GM20000 (cell line): ENCODE measurements around the gene VLDLR.

Experiments
- DNase-seq: peaks from one replicate; pipeline ENCODE4 v3.0.0; 2012; ENCODE audit warnings: low spot score
- TF ChIP-seq, protein P1 (sequence below): IDR thresholded peaks from 2 replicates; pipeline ENCODE4 v1.5.1; 2012; ENCODE audit warnings: mild to moderate bottlenecking, control low read depth; ENCODE audit errors: extremely low read depth, missing control alignments

The VLDLR gene

DNA sequence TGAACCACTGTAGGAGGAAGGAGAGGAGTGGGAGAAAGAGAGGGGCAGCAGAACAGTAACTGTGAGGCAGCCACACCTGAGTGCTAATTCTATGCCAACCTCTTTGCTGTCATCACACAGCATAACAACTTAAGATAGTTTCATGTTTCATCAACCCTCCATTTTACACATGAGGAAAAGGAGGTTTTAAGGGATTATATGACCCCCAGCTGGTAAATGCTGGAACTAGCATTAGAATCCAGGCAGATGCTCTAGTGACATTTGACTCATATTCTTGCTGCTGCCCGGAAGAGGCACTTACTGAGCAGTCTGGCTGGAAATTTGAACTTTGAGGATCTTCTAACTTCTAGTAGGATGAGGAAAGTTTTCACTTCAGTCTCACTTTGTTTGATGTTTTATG is 24.1 kb upstream of the VLDLR start:
- no peak for DNase-seq
- TF ChIP-seq, protein P1, sequence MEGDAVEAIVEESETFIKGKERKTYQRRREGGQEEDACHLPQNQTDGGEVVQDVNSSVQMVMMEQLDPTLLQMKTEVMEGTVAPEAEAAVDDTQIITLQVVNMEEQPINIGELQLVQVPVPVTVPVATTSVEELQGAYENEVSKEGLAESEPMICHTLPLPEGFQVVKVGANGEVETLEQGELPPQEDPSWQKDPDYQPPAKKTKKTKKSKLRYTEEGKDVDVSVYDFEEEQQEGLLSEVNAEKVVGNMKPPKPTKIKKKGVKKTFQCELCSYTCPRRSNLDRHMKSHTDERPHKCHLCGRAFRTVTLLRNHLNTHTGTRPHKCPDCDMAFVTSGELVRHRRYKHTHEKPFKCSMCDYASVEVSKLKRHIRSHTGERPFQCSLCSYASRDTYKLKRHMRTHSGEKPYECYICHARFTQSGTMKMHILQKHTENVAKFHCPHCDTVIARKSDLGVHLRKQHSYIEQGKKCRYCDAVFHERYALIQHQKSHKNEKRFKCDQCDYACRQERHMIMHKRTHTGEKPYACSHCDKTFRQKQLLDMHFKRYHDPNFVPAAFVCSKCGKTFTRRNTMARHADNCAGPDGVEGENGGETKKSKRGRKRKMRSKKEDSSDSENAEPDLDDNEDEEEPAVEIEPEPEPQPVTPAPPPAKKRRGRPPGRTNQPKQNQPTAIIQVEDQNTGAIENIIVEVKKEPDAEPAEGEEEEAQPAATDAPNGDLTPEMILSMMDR, result no peak

DNA sequence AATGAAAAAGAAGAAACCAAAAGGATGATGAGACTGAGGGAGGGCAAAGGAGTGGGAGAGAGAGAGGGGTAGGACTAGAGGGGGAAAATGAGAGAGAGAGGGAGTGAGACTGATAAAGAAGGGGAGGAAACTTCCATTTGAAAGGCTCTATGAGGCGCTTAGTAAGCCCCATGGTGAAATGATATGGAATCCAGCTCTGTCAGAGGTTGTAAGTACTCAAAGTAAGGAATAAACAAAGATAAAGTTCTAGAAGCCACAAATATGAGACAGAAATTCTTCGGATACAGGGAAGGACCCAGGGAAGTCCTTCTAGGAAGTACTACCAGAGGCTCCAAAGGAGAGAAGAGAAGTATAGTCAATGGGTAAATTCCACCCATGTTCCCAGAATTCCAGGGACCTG is 21.7 kb upstream of the VLDLR start:
- DNase-seq, result no peak
- TF ChIP-seq, protein P1, result no peak

GRCh38 chr9:2600307-2600706 is 21.3 kb upstream of the VLDLR start:
- TF ChIP-seq, protein P1, result no peak
- no peak for DNase-seq

DNA sequence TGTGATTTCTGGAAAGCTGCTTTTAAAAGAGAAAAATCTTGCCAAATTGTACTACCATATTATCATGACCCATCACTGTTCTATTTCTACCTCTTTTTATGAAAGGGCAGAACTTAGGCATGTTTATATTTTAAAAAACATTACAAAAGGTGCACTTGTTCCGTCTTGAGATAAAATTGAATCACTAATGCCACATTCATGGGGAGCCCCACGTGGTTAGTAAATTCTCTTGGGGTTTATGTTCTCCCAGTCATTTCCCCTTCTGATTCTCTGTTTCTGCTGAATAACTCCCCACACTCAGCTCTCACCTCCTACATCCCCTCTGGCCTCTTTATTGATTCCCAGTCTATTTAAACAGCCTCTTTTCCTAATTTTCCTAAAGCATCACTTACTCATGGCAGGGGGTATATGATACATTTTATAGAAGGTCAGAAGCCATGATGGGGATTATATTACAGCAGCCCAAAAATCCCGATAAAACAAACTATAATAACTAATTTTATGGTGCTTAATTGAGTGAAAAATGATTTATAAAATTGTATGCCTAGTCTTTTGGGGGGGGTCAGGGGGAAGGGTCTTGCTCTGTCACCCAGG is 19.7 kb upstream of the VLDLR start:
- DNase-seq, result no peak
- TF ChIP-seq, protein P1, result no peak

GRCh38 chr9:2602704-2603116 is 18.9 kb upstream of the VLDLR start:
- DNase-seq, result no peak
- TF ChIP-seq, protein P1, result no peak

GRCh38 chr9:2603621-2604020 is 18.0 kb upstream of the VLDLR start:
- DNase-seq, result no peak
- TF ChIP-seq, protein P1, result no peak

- TF ChIP-seq, protein P1, result no peak
- DNase-seq, result no peak
Observed at GRCh38 chr9:2605246-2605645, 16.3 kb upstream of the VLDLR start.
